Activated CD4-positive, alpha-beta T cell treated with anti-CD3 and anti-CD28 coated beads for 36 hours (primary cell): ENCODE results near the gene USP3. TPM values are rescaled to one million over a fixed set of nuclear protein-coding genes. Genes with fewer than 3 reads are reported as not detected.

Experiments
- ATAC-seq: fragments of 200-7000 bp; cut with Tn5 transposase; one replicate; pipeline ENCODE4 v1.10.0; 2021; ENCODE audit warnings: mild to moderate bottlenecking, moderate library complexity
- CTCF ChIA-PET: fragments of 350-600 bp; sonication (Branson Sonifier 250); formaldehyde crosslinking; loops from one replicate; lab custom pipeline; 2021; ENCODE audit warnings: antibody characterized with exemption; lab: Charles Lee
- POLR2A ChIA-PET: fragments of 350-600 bp; sonication (Branson Sonifier 250); formaldehyde crosslinking; loops from one replicate; lab custom pipeline; 2021; ENCODE audit warnings: antibody characterized with exemption, inconsistent platforms; lab: Charles Lee
- DNase-seq: peaks from one replicate; pipeline ENCODE4 v3.0.0-alpha.2; 2020
- H3K27ac Mint-ChIP-seq: one replicate; pipeline ENCODE4 v1.8.0; 2021; ENCODE audit warnings: mixed read lengths
- H3K27me3 Mint-ChIP-seq: one replicate; pipeline ENCODE4 v1.8.0; 2021; ENCODE audit warnings: mixed read lengths
- H3K36me3 Mint-ChIP-seq: one replicate; pipeline ENCODE4 v1.8.0; 2021; ENCODE audit warnings: low read depth, mixed read lengths
- H3K4me1 Mint-ChIP-seq: one replicate; pipeline ENCODE4 v1.8.0; 2021; ENCODE audit warnings: mixed read lengths
- H3K4me3 Mint-ChIP-seq: one replicate; pipeline ENCODE4 v1.8.0; 2021; ENCODE audit warnings: mild to moderate bottlenecking, moderate library complexity, mixed read lengths
- H3K9me3 Mint-ChIP-seq: one replicate; pipeline ENCODE4 v1.8.0; 2021; ENCODE audit warnings: low read depth, mixed read lengths
- intact Hi-C, 2 experiments: fragments of 100-400 bp; cut with DNase I in 1 of 2; cut with micrococcal nuclease in 1 of 2; formaldehyde crosslinking; loops; one replicate each; pipeline versions ENCODE4 v1.14.2 to v1.15.1; 2022 to 2024; cut with DNase I, micrococcal nuclease
- total RNA-seq, 2 experiments: library from RNA; stranded (reverse); gene quantifications; one replicate each; pipeline ENCODE4 v1.2.3, GENCODE V29; 2021

USP3 gene
- total RNA-seq, 2 experiments from 2014 or later, result 51.1 to 51.7 TPM

DNA sequence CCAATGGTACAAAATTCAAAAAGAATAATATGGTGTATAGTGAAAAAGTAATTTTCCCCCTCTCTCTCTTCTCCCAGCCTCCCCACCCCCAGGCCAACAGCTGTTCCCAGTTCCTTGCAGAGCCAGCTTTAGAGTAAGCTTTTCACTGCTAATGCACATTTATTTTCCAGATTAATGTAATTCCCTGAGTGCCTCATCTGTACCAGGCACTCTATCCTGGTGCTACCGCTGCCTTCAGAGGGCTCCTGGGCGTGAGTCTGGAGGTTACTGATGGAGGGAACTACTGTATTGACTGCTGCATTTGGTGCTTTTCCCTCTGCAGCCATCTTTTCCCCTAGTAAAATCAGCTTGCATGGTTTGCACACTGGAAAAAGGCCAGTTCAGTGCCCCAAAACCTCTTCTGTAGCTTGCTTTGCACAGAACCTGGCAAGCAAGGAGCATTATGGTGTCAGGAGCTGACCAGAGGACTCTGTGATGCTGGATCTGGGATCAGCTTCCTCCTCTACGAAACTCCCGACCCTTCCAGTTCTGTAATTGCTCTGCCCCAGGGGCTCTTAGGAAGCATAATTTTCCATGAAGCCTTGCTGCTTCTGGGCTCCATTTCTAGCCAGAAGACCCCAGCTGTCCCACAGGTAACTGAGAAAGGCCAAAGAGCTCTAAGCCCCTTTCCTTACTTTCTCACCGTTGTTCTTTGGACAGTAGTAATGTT is 8.5 kb upstream of the USP3 start:
- H3K9me3 Mint-ChIP-seq, result no peaks in the 10 kb centered on the region
- intact Hi-C loops, result loop anchor here in 1 of 2 experiments (2.0 to 5.0 kb wide), 2 partner anchors 17 to 304 kb away; no protein-coding TSS in a partner anchor
- no peak overlapping the region for H3K27ac Mint-ChIP-seq
- H3K4me3 Mint-ChIP-seq, result no peak overlapping the region
- ATAC-seq, result no peak
- H3K4me1 Mint-ChIP-seq, result peaks cover 64% of the 10 kb centered on the region
- no peaks in the 10 kb centered on the region for H3K36me3 Mint-ChIP-seq
- DNase-seq, result no peak
- H3K27me3 Mint-ChIP-seq, result no peaks in the 10 kb centered on the region
- ChIA-PET POLR2A (interaction anchor here (0.7 to 3.0 kb wide), 5 partner anchors 9 to 16 kb away, joined by 3 to 13 read pairs (median 5); no protein-coding TSS in a partner anchor), CTCF (interaction anchor here (0.6 to 5.0 kb wide), 16 partner anchors 8 to 339 kb away, joined by 3 to 52 read pairs (median 4); no protein-coding TSS in a partner anchor)

DNA sequence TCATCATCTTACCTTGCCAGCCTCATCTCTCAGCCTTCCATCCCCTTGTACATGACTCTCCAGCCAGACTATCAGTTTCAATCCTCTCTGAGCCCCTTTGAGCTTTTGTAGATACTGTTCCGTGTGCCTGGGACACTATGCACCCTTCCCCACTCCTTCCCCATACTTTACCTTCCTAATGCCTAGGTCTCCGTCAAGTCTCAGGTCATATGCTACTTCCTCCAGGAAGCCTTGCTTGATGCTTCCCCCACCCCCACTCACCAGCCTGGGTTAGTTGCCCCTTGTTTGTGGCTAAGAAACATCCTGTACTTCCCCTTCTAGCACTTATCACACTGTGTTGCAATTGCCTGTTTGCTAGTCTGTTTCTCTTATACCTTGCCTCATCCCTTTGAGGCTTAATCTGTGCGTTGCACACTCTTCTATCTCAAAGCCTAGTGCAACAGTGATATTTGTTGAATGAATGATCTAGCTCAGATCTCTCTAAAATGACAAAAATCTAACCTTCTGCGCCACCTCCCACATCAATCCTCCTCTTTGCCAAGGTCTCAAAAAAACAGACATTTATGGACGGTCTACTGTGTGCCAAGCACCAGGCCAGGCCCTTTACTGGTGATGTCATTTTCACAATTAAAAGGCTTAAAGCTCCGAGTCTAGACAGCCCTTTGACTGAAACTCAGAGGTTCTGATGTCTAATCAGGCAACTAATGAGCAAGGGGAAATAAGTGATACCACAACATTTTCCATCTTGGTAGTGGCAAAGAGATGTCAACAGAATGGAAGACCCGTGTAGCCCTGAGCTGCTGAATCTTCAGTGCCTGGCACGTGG is 6.5 kb upstream of the USP3 start:
- ChIA-PET CTCF (interaction anchor here (0.7 to 5.0 kb wide), 14 partner anchors 10 to 289 kb away, joined by 3 to 52 read pairs (median 4); no protein-coding TSS in a partner anchor), POLR2A (interaction anchor here (0.7 to 3.0 kb wide), 6 partner anchors 10 to 100 kb away, joined by 3 to 13 read pairs (median 6); no protein-coding TSS in a partner anchor)
- intact Hi-C loops, result loop anchor here (1.0 to 5.0 kb wide), 7 partner anchors 8 to 306 kb away; no protein-coding TSS in a partner anchor
- Mint-ChIP-seq H3K4me3 (no peak overlapping the region), H3K27ac (no peak overlapping the region), H3K4me1 (peaks cover 74% of the 10 kb centered on the region), H3K36me3 (no peaks in the 10 kb centered on the region), H3K27me3 (no peaks in the 10 kb centered on the region), H3K9me3 (no peaks in the 10 kb centered on the region)
- DNase-seq, result peak; percentile 71
- peak; percentile 56 for ATAC-seq

DNA sequence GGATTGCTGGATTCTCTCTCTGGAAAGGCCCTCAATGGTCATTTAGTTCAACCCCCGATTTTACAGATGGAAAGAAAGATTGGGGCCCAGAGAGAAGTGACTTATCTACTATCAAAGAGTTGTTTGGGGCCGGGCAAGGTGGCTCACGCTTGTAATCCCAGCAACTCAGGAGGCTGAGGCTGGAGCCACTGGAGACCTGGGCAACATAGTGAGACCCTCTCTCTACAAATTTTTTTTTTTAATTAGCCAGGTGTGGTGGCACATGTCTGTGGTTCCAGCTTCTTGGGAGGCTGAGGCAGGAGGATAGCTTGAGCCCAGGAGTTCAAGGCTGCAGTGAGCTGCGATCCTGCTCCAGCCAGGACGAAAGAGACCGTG is 5.2 kb upstream of the USP3 start:
- intact Hi-C loops, result loop anchor here in 1 of 2 experiments (5.0 kb wide), 1 partner anchor 307 kb away; no protein-coding TSS in a partner anchor
- Mint-ChIP-seq H3K27me3 (no peaks in the 10 kb centered on the region), H3K27ac (peak overlapping the region; percentile 64), H3K36me3 (no peaks in the 10 kb centered on the region), H3K4me1 (peaks cover 70% of the 10 kb centered on the region), H3K4me3 (no peak overlapping the region), H3K9me3 (no peaks in the 10 kb centered on the region)
- POLR2A ChIA-PET, result interaction anchor here (0.8 kb wide), 1 partner anchor 17 kb away, joined by 3 read pairs; no protein-coding TSS in a partner anchor
- CTCF ChIA-PET, result interaction anchor here (1.4 to 5.0 kb wide), 4 partner anchors 11 to 25 kb away, joined by 4 to 52 read pairs (median 12); no protein-coding TSS in a partner anchor
- DNase-seq (no peak), ATAC-seq (no peak)

DNA sequence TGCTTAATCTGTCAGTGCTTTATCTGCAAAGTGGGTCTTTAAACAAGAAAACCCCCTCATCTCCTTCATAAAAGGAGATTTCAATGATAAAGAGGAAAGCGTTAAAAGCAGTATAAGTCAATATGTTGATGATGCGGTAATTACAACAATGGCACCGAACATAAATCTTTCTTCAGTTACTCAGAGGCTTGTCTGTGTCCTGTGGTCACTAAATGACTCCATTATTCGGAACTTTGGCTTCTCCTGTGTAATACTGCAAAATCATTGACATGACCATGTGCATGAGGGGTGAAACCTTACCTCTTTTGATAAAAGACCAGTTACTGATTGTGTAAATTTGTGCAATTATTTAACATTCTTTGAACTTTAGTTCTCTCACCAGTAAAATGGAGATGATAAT is 4.8 kb upstream of the USP3 start:
- no peaks in the 10 kb centered on the region for H3K9me3 Mint-ChIP-seq
- no peak for ATAC-seq
- ChIA-PET CTCF (interaction anchor here (1.8 kb wide), 1 partner anchor 26 kb away, joined by 4 read pairs; no protein-coding TSS in a partner anchor), POLR2A (no interaction called here)
- peaks cover 66% of the 10 kb centered on the region for H3K4me1 Mint-ChIP-seq
- peak overlapping the region; percentile 13 for H3K27ac Mint-ChIP-seq
- no peaks in the 10 kb centered on the region for H3K36me3 Mint-ChIP-seq
- DNase-seq, result no peak
- no peak overlapping the region for H3K4me3 Mint-ChIP-seq
- no peaks in the 10 kb centered on the region for H3K27me3 Mint-ChIP-seq
- intact Hi-C loops, result loop anchor here (5.0 to 10.0 kb wide), 6 partner anchors 32 to 885 kb away; partner anchors contain the start of genes CIAO2A (in 1 of the 2), PCLAF (in 1 of the 2), SNX1 (in 1 of the 2) and TRIP4 (in 1 of the 2)

DNA sequence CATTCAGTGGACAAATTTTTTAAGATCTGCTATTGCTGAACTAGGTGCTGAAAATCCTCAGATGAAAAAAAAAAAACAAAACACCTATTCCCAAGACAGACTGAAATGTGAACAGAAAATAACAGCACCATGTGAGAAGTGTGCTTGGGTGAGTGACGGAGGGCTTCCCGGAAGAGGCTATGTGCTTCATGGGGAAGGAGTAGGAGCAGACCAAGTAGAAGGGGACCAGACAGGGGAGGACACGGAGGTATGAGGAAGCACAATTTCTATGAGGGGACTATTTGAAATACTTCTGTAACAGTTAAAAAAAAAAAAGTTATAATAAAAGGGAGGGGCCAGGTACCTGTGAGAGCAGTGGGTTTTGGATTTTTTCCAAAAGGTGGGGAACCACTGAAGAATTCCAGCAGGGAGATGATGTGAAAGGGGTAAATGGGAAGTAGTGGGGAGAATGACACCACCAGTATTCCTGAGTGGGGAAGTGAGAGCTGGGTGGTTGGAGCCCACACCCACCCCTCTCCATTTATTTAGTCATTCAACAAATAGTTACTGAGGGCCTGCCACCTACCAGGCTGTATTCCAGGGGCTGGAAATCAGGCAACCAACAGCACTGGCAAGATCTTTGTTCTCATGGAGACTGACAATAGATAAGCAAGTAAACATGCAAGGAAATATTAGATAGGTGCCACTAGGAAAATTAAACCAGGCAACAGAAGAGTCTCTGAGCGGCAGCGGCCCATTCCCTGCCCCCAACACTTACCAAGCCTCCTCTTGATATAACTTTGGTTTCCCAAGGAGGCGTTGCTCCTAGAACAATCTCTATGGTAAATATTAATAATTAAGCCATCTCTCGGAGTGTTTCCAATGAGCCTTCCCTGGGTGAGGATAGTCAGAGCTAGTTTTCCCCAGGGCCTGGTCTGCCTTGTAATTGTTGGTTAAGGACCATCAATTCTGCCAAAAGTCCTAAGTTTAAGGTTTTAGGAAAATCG is 3.8 kb upstream of the USP3 start:
- Mint-ChIP-seq H3K4me3 (peak overlapping the region; percentile 77), H3K36me3 (peaks cover 1% of the 10 kb centered on the region), H3K9me3 (no peaks in the 10 kb centered on the region), H3K27ac (peak overlapping the region; percentile 97), H3K4me1 (peaks cover 57% of the 10 kb centered on the region), H3K27me3 (no peaks in the 10 kb centered on the region)
- CTCF ChIA-PET, result interaction anchor here (1.0 to 8.2 kb wide), 3 partner anchors 19 to 32 kb away, joined by 4 to 78 read pairs (median 4); no protein-coding TSS in a partner anchor
- DNase-seq (no peak), ATAC-seq (no peak)
- POLR2A ChIA-PET, result interaction anchor here (0.7 kb wide), 1 partner anchor 1146 kb away, joined by 4 read pairs; no protein-coding TSS in a partner anchor
- intact Hi-C loops, result loop anchor here (5.0 to 10.0 kb wide), 5 partner anchors 33 to 884 kb away; partner anchors contain the start of genes CIAO2A (in 1 of the 2), PCLAF (in 1 of the 2), SNX1 (in 1 of the 2) and TRIP4 (in 1 of the 2)

DNA sequence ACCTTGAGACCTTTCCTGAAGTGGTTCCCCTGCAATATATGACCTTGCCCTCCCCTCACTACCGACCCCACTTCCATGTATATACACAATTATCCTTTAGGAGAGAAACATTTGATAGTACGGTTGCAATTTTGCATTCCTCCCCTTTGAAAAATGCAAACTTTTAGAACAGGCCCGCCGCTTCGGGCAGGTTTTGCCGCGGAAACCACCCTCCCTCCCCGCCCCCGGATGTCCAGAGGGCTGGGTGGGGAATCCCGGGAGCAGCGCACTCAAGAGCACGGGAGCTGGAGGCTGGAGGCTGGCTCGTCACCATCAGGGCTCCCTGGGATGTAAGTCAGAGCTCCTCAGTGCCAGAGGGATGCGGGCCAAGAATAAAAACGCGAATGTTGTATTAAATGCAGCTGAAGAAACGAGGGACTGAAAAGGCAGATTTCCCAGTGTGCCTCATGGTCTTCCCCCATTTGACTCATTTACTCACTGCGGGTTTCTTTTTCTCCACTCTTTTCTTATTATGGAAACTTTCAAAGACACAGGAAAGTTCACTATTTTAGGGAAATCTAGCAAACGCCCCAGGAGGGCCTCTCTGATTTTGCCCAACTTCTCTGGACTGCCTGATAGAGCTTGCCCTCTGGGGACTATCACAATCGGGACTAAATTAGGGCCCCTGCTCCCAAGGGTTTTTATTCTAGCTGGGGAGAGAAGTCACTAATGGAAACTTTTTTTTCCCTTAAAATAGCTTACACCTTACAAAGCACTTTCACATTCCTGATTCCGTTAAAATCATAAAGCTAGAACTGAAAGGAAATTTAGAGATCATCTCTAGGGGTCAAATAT is 2.9 kb upstream of the USP3 start:
- peaks cover 4% of the 10 kb centered on the region for H3K36me3 Mint-ChIP-seq
- H3K4me3 Mint-ChIP-seq, result peak overlapping the region; percentile 77
- H3K27me3 Mint-ChIP-seq, result no peaks in the 10 kb centered on the region
- ChIA-PET CTCF (interaction anchor here (1.0 to 8.2 kb wide), 5 partner anchors 14 to 35 kb away, joined by 4 to 78 read pairs (median 4); no protein-coding TSS in a partner anchor), POLR2A (interaction anchor here (0.6 kb wide), 2 partner anchors 35 to 283 kb away, joined by 3 to 6 read pairs; no protein-coding TSS in a partner anchor)
- DNase-seq, result peak; percentile 68
- intact Hi-C loops, result loop anchor here (2.0 to 10.0 kb wide), 6 partner anchors 15 to 883 kb away; partner anchors contain the start of genes CIAO2A (in 1 of the 2), PCLAF (in 1 of the 2), SNX1 (in 1 of the 2) and TRIP4 (in 1 of the 2)
- H3K27ac Mint-ChIP-seq, result peak overlapping the region; percentile 97
- ATAC-seq, result no peak
- H3K4me1 Mint-ChIP-seq, result peaks cover 53% of the 10 kb centered on the region
- no peaks in the 10 kb centered on the region for H3K9me3 Mint-ChIP-seq

DNA sequence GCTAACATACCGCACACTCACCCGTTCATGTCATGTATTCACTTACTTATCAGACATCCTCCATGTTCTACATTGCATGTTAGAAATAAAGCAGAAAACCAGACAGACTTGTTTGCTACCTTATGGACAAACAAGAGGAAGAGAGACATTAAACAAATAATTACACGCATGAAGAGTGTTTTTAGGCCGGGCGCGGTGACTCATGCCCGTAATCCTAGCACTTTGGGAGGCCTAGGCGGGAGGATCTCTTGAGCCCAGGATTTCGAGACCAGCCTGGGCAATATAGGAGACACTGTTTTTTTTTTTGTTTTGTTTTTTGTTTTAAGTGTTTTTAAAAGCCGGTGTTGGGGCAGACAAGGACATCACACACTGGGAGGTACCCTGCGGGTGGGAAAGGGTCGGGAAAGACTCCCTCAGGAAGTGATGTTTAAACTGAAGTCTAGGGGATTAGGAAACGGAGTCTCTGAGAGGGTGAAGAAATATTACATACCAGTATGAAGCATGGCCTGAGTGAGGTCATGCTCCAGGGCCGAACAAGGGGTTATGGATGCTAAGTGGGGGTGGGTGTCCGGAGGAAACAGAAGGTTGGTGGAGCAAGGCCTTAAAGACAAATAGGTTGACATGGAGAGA is 2.1 kb upstream of the USP3 start:
- H3K27me3 Mint-ChIP-seq, result no peaks in the 10 kb centered on the region
- H3K4me1 Mint-ChIP-seq, result peaks cover 61% of the 10 kb centered on the region
- no peak for DNase-seq
- peak overlapping the region; percentile 97 for H3K27ac Mint-ChIP-seq
- H3K36me3 Mint-ChIP-seq, result peaks cover 4% of the 10 kb centered on the region
- H3K9me3 Mint-ChIP-seq, result no peaks in the 10 kb centered on the region
- POLR2A ChIA-PET, result interaction anchor here (0.6 kb wide), 1 partner anchor 283 kb away, joined by 3 read pairs; no protein-coding TSS in a partner anchor
- peak overlapping the region; percentile 77 for H3K4me3 Mint-ChIP-seq
- intact Hi-C loops, result loop anchor here (2.0 to 10.0 kb wide), 6 partner anchors 15 to 883 kb away; partner anchors contain the start of genes CIAO2A (in 1 of the 2), PCLAF (in 1 of the 2), SNX1 (in 1 of the 2) and TRIP4 (in 1 of the 2)
- no peak for ATAC-seq
- CTCF ChIA-PET, result interaction anchor here (1.0 to 8.2 kb wide), 5 partner anchors 15 to 36 kb away, joined by 4 to 78 read pairs (median 4); no protein-coding TSS in a partner anchor

DNA sequence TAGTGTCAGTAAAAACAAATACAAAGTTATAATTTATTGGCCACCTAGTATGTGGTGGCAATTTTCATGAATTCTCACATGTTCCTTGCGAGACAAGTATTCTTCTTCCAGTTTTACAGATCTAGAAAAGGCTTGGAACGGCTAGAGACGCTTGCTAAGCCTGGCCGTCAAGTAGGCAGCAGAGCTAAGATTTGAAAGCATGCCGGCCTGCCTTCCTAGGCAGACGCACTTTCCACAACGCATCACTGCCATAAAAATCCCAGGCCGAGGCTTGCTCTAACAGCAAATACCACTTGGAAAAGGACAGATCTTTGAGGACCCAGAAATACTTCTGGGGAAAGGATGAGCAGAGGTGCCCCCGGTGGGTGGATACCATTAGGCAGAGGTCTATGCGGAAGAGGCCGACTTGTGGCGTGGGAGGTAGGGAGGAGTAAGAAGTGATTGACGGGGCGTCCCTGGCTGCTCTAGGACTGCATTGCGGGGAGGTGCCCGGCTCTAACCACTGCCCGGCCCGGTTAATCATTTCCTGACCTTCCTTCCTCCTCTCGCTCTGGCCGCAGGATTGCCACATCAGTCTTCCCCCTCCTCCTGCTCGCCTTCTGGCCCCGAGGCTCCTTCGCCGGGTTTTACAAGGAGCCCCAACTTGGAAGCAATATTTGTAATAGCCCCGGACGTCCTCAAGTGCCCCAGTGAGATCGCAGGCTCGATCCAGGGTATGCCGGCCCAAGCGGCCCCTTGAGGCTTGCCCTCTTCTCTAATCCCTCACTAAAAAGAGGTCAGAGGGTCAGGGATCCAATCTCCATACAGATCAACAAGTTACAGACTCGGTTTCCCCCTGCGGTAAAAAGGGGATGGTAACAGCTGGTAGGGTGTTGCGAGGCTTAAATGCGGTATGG is 1.3 kb upstream of the USP3 start:
- CTCF ChIA-PET, result interaction anchor here (0.6 to 8.2 kb wide), 5 partner anchors 16 to 543 kb away, joined by 3 to 78 read pairs (median 4); partner anchors contain the start of gene DAPK2
- H3K27ac Mint-ChIP-seq, result peak overlapping the region; percentile 97
- no peaks in the 10 kb centered on the region for H3K9me3 Mint-ChIP-seq
- intact Hi-C loops, result loop anchor here (1.0 to 10.0 kb wide), 9 partner anchors 16 to 882 kb away; partner anchors contain the start of genes CIAO2A (in 1 of the 2), PCLAF (in 1 of the 2), SNX1 (in 1 of the 2) and TRIP4 (in 1 of the 2)
- ATAC-seq (peak; percentile 47), DNase-seq (peak; percentile 89)
- H3K36me3 Mint-ChIP-seq, result peaks cover 4% of the 10 kb centered on the region
- H3K27me3 Mint-ChIP-seq, result no peaks in the 10 kb centered on the region
- H3K4me3 Mint-ChIP-seq, result peak overlapping the region; percentile 77
- peaks cover 67% of the 10 kb centered on the region for H3K4me1 Mint-ChIP-seq
- POLR2A ChIA-PET, result interaction anchor here (0.6 kb wide), 2 partner anchors 102 to 337 kb away, joined by 5 to 15 read pairs; no protein-coding TSS in a partner anchor
